Activated naive CD8-positive, alpha-beta T cell treated with anti-CD3 and anti-CD28 coated beads, Interleukin-2, amount 50 U/mL, for 24 hours (primary cell): ENCODE results near the gene FBXW8.

Experiments
- ATAC-seq: fragments of 150-1000 bp; cut with Tn5 transposase; one replicate; pipeline ENCODE4 v1.10.0; 2021
- DNase-seq: peaks from one replicate; pipeline ENCODE4 v3.0.0; 2021
- H3K27ac Mint-ChIP-seq: one replicate; pipeline ENCODE4 v1.8.0; 2021; ENCODE audit warnings: mild to moderate bottlenecking, mixed read lengths
- H3K27me3 Mint-ChIP-seq: one replicate; pipeline ENCODE4 v1.8.0; 2021; ENCODE audit warnings: mixed read lengths
- H3K36me3 Mint-ChIP-seq: one replicate; pipeline ENCODE4 v1.8.0; 2021; ENCODE audit warnings: low read depth, mixed read lengths
- H3K4me1 Mint-ChIP-seq: one replicate; pipeline ENCODE4 v1.8.0; 2021; ENCODE audit warnings: mixed read lengths
- H3K4me3 Mint-ChIP-seq: one replicate; pipeline ENCODE4 v1.8.0; 2021; ENCODE audit warnings: mild to moderate bottlenecking, moderate library complexity, mixed read lengths
- H3K9me3 Mint-ChIP-seq: one replicate; pipeline ENCODE4 v1.8.0; 2021; ENCODE audit warnings: mixed read lengths

FBXW8 gene

GRCh38 chr12:116910645-116911451, at the start of gene FBXW8:
FBXW8 (plus strand) TSS chr12:116910950; CDS start chr12:116911038, 88 bp downstream.
- peak within 1 kb of the TSS; percentile 77 for H3K27ac Mint-ChIP-seq
- peaks cover 23% of the 10 kb centered on the region for H3K36me3 Mint-ChIP-seq
- H3K4me1 Mint-ChIP-seq = peaks cover 39% of the 10 kb centered on the region
- peak within 1 kb of the TSS; percentile 84 for H3K4me3 Mint-ChIP-seq
- DNase-seq (peak; percentile 78), ATAC-seq (peak; percentile 86)
- H3K9me3 Mint-ChIP-seq = no peaks in the 10 kb centered on the region
- H3K27me3 Mint-ChIP-seq = peaks cover 2% of the 10 kb centered on the region

- H3K4me1 Mint-ChIP-seq = peaks cover 11% of the 10 kb centered on the region
- peak; percentile 36 for DNase-seq
- H3K4me3 Mint-ChIP-seq = no peak overlapping the region
- peaks cover 17% of the 10 kb centered on the region for H3K27me3 Mint-ChIP-seq
- no peaks in the 10 kb centered on the region for H3K36me3 Mint-ChIP-seq
- no peak overlapping the region for H3K27ac Mint-ChIP-seq
- no peaks in the 10 kb centered on the region for H3K9me3 Mint-ChIP-seq
- ATAC-seq = peak; percentile 69
These were observed 49.4 kb upstream of the FBXW8 start for GRCh38 chr12:116861320-116861719.

DNA sequence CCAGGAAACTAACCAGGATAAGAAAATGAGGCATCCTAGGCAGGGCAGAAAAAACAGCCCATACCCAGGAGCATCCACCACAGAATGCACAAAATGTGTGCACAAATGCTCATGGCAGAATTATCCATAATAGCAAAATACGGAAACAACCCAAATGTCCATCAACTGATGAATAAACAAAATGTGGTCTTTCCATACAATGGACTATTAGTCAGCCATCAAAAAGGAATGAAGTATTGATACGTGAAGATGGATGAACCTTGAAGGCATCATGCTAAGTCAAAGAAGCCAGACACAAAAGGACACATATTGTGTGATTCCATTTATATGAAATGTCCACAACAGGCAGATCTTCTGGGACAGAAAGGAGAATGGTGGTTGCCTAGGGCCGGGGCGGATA, 48.6 kb upstream of the FBXW8 start:
- Mint-ChIP-seq H3K27me3 (peaks cover 17% of the 10 kb centered on the region), H3K4me3 (no peak overlapping the region), H3K9me3 (no peaks in the 10 kb centered on the region), H3K36me3 (no peaks in the 10 kb centered on the region), H3K4me1 (peaks cover 11% of the 10 kb centered on the region), H3K27ac (no peak overlapping the region)
- DNase-seq (no peak), ATAC-seq (no peak)

DNA sequence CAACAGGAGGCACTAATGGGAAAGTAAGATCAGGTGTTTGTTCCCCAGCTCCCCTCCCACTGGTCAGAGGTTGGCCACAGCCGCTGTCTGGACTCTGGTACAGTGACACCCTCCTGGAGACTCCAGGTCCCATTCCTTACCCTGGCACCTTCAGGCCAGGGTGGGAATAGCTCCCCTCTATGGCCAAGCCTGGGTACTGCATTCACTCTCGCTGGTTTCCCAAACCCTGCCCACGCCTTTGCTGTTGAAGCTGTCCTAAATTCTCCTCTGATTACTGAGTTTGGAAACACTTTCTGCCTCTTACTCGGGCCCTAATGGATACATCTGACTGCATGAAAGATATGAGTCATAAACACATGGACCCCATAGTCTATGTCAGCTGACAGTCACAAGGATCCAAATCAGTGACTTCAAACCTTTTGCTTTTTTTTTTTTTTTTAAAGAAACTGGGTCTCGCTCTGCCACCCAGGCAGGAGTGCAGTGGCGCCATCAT, 47.4 kb upstream of the FBXW8 start:
- no peak for DNase-seq
- H3K27me3 Mint-ChIP-seq = peaks cover 7% of the 10 kb centered on the region
- H3K27ac Mint-ChIP-seq = no peak overlapping the region

DNA sequence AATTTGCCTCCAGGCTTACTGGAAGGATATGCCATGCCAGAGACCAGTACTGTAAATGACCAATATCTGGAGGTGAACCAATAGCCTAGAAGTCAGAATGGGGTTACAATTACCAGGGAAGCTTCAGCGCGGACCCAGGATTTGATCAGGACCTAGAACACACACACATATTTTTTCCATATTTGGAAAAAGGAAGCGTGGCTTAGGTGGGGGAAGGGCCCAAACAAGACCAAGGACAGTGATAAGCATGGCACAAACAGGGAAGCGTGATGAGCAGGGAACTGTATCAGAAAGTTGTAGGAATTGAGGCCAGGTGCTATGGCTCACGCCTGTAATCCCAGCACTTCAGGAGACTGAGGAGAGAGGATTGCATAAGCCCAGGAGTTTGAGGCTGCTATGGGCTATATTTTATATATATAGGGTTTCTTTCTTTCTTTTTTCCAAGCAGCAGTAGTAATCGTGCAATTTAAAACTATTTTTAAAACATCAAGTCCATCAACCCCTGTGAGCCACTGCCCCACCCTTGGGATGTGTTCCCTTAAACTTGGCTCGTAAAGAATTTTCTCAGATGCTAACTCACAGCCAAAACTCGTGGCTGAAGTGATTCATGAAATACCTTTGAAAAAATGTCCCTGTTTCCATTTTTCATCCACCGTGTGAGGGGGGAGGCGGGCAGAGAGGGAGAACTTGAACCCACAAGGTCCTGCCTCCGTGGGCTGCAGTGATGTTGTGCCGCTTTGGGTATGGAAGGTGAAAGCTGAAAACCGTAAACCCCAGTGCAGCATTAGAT, 46.2 kb upstream of the FBXW8 start:
- H3K36me3 Mint-ChIP-seq = no peaks in the 10 kb centered on the region
- H3K9me3 Mint-ChIP-seq = no peaks in the 10 kb centered on the region
- no peak for ATAC-seq
- H3K4me3 Mint-ChIP-seq = no peak overlapping the region
- H3K4me1 Mint-ChIP-seq = peaks cover 4% of the 10 kb centered on the region
- H3K27me3 Mint-ChIP-seq = peaks cover 2% of the 10 kb centered on the region
- no peak overlapping the region for H3K27ac Mint-ChIP-seq
- no peak for DNase-seq

More for the DNA sequence above, 47.4 kb upstream of the FBXW8 start:
- no peaks in the 10 kb centered on the region for H3K36me3 Mint-ChIP-seq
- peaks cover 4% of the 10 kb centered on the region for H3K4me1 Mint-ChIP-seq
- H3K4me3 Mint-ChIP-seq = no peak overlapping the region
- no peaks in the 10 kb centered on the region for H3K9me3 Mint-ChIP-seq
- peak; percentile 20 for ATAC-seq

GRCh38 chr12:116867523-116867922, 43.2 kb upstream of the FBXW8 start:
- H3K4me3 Mint-ChIP-seq = no peak overlapping the region
- no peak overlapping the region for H3K27ac Mint-ChIP-seq
- H3K27me3 Mint-ChIP-seq = peaks cover 4% of the 10 kb centered on the region
- no peaks in the 10 kb centered on the region for H3K9me3 Mint-ChIP-seq
- H3K36me3 Mint-ChIP-seq = no peaks in the 10 kb centered on the region
- ATAC-seq (no peak), DNase-seq (no peak)
- H3K4me1 Mint-ChIP-seq = no peaks in the 10 kb centered on the region

GRCh38 chr12:116870306-116870705, 40.4 kb upstream of the FBXW8 start:
- no peak overlapping the region for H3K4me3 Mint-ChIP-seq
- peaks cover 7% of the 10 kb centered on the region for H3K27me3 Mint-ChIP-seq
- no peaks in the 10 kb centered on the region for H3K9me3 Mint-ChIP-seq
- H3K36me3 Mint-ChIP-seq = no peaks in the 10 kb centered on the region
- DNase-seq (no peak), ATAC-seq (no peak)
- H3K4me1 Mint-ChIP-seq = no peaks in the 10 kb centered on the region
- H3K27ac Mint-ChIP-seq = no peak overlapping the region

DNA sequence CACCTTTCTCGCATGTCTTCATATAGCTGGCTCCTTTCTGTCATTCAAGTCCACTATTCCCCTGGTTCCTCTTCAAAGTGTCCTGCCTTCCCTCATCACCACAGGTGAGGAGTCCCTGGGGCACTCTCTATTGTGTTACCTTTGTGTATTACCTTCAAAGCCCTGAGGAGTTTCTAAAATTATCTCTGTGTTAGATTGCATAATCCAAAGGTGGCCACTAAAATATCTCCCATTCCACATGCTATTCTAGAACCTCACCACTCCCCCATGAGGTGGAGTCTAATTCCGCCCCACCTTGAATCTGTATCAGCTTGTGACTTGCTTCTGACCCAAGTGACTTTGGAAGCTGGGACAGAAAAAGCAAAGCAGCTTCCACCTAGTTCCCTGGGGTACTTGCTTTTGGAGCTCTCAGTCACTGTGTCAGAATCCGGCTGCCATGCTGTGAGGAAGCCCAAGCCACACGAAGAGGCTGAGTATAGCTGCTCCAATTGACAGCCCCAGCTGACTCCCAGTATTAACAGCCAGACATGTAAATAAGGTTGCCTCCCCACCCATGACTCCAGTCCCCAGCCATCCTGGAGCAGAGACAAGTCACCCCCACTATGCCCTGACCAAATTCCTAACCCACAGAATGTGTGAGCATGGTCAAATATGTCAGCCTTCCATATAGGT, 36.3 kb upstream of the FBXW8 start:
- DNase-seq = no peak
- Mint-ChIP-seq H3K36me3 (no peaks in the 10 kb centered on the region), H3K4me3 (no peak overlapping the region), H3K27me3 (peaks cover 45% of the 10 kb centered on the region), H3K27ac (no peak overlapping the region), H3K9me3 (no peaks in the 10 kb centered on the region), H3K4me1 (peaks cover 11% of the 10 kb centered on the region)
- no peak for ATAC-seq

DNA sequence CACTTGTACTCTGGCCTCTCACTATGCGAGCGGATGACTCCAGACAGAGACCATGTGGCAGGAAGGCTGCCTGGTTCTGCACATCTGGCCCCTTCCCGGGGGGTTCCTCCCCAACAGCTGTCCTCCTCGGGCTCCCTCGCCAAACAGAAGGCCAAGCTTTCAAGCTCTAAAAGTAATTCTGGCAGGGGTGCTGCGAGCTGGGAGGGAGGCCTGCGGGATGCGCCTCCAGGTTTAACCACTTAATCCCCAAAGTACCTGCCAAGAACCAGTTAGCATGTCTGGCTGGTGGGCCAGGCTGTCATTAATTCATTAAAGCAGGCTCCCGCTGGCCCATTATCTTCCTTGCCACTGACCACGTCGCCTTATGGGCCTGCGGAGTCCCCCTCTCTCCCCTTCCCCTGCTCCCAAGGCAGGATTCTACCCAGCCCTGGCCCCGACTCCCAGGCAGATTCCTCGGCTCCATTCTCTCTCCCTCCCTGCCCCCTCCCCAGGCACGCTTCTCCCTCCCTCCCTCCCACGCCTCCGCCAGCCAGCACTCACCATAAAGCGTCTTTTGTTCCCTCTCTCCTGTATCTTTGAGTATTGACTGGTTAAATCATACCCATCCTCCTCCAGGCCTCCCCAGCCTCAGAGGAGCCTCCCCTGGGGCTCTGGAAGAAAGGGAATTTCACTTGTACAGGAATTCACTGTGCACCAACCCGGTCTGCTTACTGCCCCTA, 34.4 kb upstream of the FBXW8 start:
- peaks cover 57% of the 10 kb centered on the region for H3K27me3 Mint-ChIP-seq
- ATAC-seq = no peak
- no peak overlapping the region for H3K4me3 Mint-ChIP-seq

DNA sequence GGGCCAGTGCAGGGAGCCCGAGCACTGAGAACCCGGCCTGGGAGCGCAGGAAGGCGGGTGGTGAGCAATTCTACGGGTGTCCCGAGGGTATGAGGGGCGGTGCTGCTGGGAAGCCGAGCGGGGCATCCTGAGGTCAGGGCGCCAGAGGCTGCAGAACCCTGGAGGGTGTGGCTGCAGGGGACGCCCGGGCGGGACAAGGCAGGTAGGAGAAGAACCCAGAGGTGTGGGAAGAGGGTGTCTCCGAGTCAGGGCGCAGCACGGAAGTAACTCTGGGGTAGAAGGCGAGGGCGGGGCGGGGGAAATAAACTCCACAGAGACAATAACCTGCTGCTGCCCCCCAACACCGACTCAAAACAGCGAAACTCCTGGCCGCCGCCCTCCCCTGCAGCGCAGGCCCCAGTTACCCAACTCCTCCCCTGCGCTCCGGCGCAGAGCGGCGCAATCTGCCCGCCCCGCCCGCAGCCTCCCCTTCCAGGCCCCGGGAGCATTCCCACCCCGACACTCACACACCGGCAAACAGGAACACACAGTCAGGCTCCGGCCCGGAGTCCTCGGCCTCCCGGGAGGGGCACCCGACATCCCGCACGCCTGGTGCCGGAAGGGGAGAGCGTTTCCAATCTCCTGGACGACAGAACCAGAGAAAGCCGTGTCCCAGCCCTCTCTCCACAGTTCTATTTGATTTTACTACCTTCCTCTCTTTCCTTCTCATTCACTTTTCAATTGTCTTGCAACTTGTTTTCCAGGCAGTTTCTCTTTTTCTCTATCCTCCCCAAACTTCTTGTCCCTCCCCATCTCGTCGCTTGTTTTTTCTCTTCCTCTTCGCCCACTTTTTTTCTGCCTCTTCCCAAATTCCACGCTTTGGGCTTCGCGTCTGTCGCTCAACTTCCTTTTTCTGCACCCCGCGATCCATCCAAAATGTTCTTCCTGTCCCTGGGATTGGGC, 31.9 kb upstream of the FBXW8 start:
- H3K27me3 Mint-ChIP-seq = peaks cover 74% of the 10 kb centered on the region
- ATAC-seq (no peak), DNase-seq (no peak)
- no peaks in the 10 kb centered on the region for H3K36me3 Mint-ChIP-seq
- peak overlapping the region; percentile 82 for H3K4me3 Mint-ChIP-seq
- H3K9me3 Mint-ChIP-seq = no peaks in the 10 kb centered on the region
- peaks cover 27% of the 10 kb centered on the region for H3K4me1 Mint-ChIP-seq
- no peak overlapping the region for H3K27ac Mint-ChIP-seq

More for the DNA sequence above, 34.4 kb upstream of the FBXW8 start:
- Mint-ChIP-seq H3K27ac (no peak overlapping the region), H3K36me3 (no peaks in the 10 kb centered on the region), H3K9me3 (no peaks in the 10 kb centered on the region), H3K4me1 (peaks cover 23% of the 10 kb centered on the region)
- no peak for DNase-seq

- Mint-ChIP-seq H3K27ac (no peak overlapping the region), H3K9me3 (no peaks in the 10 kb centered on the region), H3K27me3 (peaks cover 81% of the 10 kb centered on the region), H3K4me1 (peaks cover 27% of the 10 kb centered on the region), H3K4me3 (peak overlapping the region; percentile 82), H3K36me3 (no peaks in the 10 kb centered on the region)
- no peak for ATAC-seq
- DNase-seq = no peak
These were observed 31.1 kb upstream of the FBXW8 start for GRCh38 chr12:116879509-116880212.

GRCh38 chr12:116880213-116880816, 30.4 kb upstream of the FBXW8 start:
- H3K9me3 Mint-ChIP-seq = no peaks in the 10 kb centered on the region
- DNase-seq (no peak), ATAC-seq (no peak)
- H3K36me3 Mint-ChIP-seq = no peaks in the 10 kb centered on the region
- peak overlapping the region; percentile 77 for H3K4me3 Mint-ChIP-seq
- no peak overlapping the region for H3K27ac Mint-ChIP-seq
- peaks cover 27% of the 10 kb centered on the region for H3K4me1 Mint-ChIP-seq
- H3K27me3 Mint-ChIP-seq = peaks cover 83% of the 10 kb centered on the region
